IPS-18c (cell line): Measurements from ENCODE around the gene KRTAP10-9.
A peak's percentile ranks its signal among the peaks of the same experiment; 100 is the strongest.

ENCODE experiments used
- H3K4me3 ChIP-seq: 2 replicates; pipeline ENCODE4 v1.7.0; 2013; ENCODE audit warnings: low read depth, mild to moderate bottlenecking, low read length, moderate library complexity; ENCODE audit not compliant: insufficient read depth
- H3K9me3 ChIP-seq: one replicate; pipeline ENCODE4 v1.6.1; 2013; ENCODE audit warnings: mild to moderate bottlenecking, low read length, moderate library complexity; ENCODE audit not compliant: control insufficient read depth, insufficient read depth

Gene KRTAP10-9

GRCh38 chr21:44666401-44667320 lies 39.8 kb downstream of the KRTAP10-9 start, which contains the start of gene KRTAP12-2:
TSS of gene KRTAP12-2 (minus strand) at chr21:44666927. CDS start at chr21:44666886, 41 bp downstream.
- H3K4me3 ChIP-seq: no peak within 1 kb of the TSS
- H3K9me3 ChIP-seq: peaks cover 11% of the 10 kb centered on the region

GRCh38 chr21:44667612-44668011 lies 40.7 kb downstream of the KRTAP10-9 start:
- H3K9me3 ChIP-seq: peaks cover 11% of the 10 kb centered on the region

GRCh38 chr21:44670642-44671432 lies 43.9 kb downstream of the KRTAP10-9 start:
- H3K4me3 ChIP-seq: peak overlapping the region; percentile 15; the same call in 1 of the 2 replicates
- peaks cover 11% of the 10 kb centered on the region for H3K9me3 ChIP-seq

More at GRCh38 chr21:44667612-44668011, 40.7 kb downstream of the KRTAP10-9 start:
- no peak overlapping the region for H3K4me3 ChIP-seq

- Histone ChIP-seq H3K4me3 (no peak overlapping the region), H3K9me3 (peaks cover 11% of the 10 kb centered on the region)
These were observed 45.0 kb downstream of the KRTAP10-9 start for GRCh38 chr21:44671911-44672310.

GRCh38 chr21:44677881-44678280 lies 51.0 kb downstream of the KRTAP10-9 start:
- H3K9me3 ChIP-seq: no peaks in the 10 kb centered on the region

More at GRCh38 chr21:44677881-44678280, 51.0 kb downstream of the KRTAP10-9 start:
- H3K4me3 ChIP-seq: no peak overlapping the region
